ENCODE measurements around the gene HOXA11. TPM values are rescaled to one million over a fixed set of nuclear protein-coding genes. Genes with fewer than 3 reads are reported as not detected.

The HOXA11 gene
- total RNA-seq, 6 donors from 2014 or later = not detected

- Histone ChIP-seq H3K4me1 (peaks cover 9 to 22% (median 15%) of the 10 kb centered on the region in 4 donors), H3K9me3 (no peaks in the 10 kb centered on the region), H3K4me3 (no peak overlapping the region), H3K27ac (no peak overlapping the region), H3K27me3 (peaks cover 4 to 80% (median 43%) of the 10 kb centered on the region in 4 donors), H3K36me3 (no peaks in the 10 kb centered on the region)
- 32 to 44% methylated on average over 7 of the region's 7 CpGs for WGBS, 2 donors
- TF ChIP-seq POLR2AphosphoS5 (IDR thresholded peaks at IDR 0.05) (no peak), POLR2A (IDR thresholded peaks at IDR 0.05) (no peak), EP300 (IDR thresholded peaks at IDR 0.05) (no peak), CTCF (IDR thresholded peaks at IDR 0.05) (no peak)
- no peak for ATAC-seq (ENCODE audit: low FRiP score in 2 of 2)
- no peak for DNase-seq
Observed at GRCh38 chr7:27207348-27207985, 22.4 kb upstream of the HOXA11 start.

- peaks cover 6 to 80% (median 44%) of the 10 kb centered on the region in 4 donors for H3K27me3 ChIP-seq
Observed at GRCh38 chr7:27205325-27206280, 20.6 kb upstream of the HOXA11 start.

GRCh38 chr7:27204851-27205322, 19.9 kb upstream of the HOXA11 start:
- Histone ChIP-seq H3K36me3 (no peaks in the 10 kb centered on the region), H3K27ac (no peak overlapping the region), H3K9me3 (no peaks in the 10 kb centered on the region), H3K4me1 (peaks cover 26 to 38% (median 29%) of the 10 kb centered on the region in 4 donors), H3K27me3 (peaks cover 6 to 82% (median 50%) of the 10 kb centered on the region in 4 donors), H3K4me3 (peak overlapping the region in 1 of 4 donors; percentile 17)
- peak in 1 of 2 donors; percentile 86 for DNase-seq
- no peak for TF ChIP-seq POLR2AphosphoS5 (IDR thresholded peaks at IDR 0.05)
- TF ChIP-seq POLR2A (IDR thresholded peaks at IDR 0.05) = no peak
- TF ChIP-seq EP300 (IDR thresholded peaks at IDR 0.05) = no peak
- TF ChIP-seq CTCF (IDR thresholded peaks at IDR 0.05) = no peak
- ATAC-seq (ENCODE audit: low FRiP score in 2 of 2) = peak in 1 of 2 donors; percentile 4
- WGBS, 2 donors = 2 to 7% methylated on average over 21 to 41 of the region's 41 CpGs

More at GRCh38 chr7:27205325-27206280, 20.6 kb upstream of the HOXA11 start:
- Histone ChIP-seq H3K4me3 (peak overlapping the region in 1 of 4 donors; percentile 17), H3K27ac (no peak overlapping the region), H3K9me3 (no peaks in the 10 kb centered on the region), H3K36me3 (no peaks in the 10 kb centered on the region), H3K4me1 (peaks cover 21 to 35% (median 25%) of the 10 kb centered on the region in 4 donors)
- no peak for TF ChIP-seq EP300 (IDR thresholded peaks at IDR 0.05)
- ATAC-seq (ENCODE audit: low FRiP score in 2 of 2) (no peak), DNase-seq (peak in 1 of 2 donors; percentile 52)
- WGBS, 2 donors = 10 to 11% methylated on average over 40 to 51 of the region's 52 CpGs

- Histone ChIP-seq H3K27ac (no peak overlapping the region), H3K4me3 (no peak overlapping the region), H3K4me1 (peaks cover 31 to 45% (median 32%) of the 10 kb centered on the region in 4 donors), H3K36me3 (no peaks in the 10 kb centered on the region), H3K9me3 (no peaks in the 10 kb centered on the region), H3K27me3 (peaks cover 6 to 84% (median 55%) of the 10 kb centered on the region in 4 donors)
- no peak for DNase-seq
- TF ChIP-seq POLR2A (IDR thresholded peaks at IDR 0.05) (no peak), CTCF (IDR thresholded peaks at IDR 0.05) (no peak), EP300 (IDR thresholded peaks at IDR 0.05) (no peak), POLR2AphosphoS5 (IDR thresholded peaks at IDR 0.05) (no peak)
- ATAC-seq (ENCODE audit: low FRiP score in 2 of 2) = no peak
- WGBS, 2 donors = 14 to 29% methylated on average over 4 of the region's 4 CpGs
Observed at GRCh38 chr7:27203964-27204594, 19.0 kb upstream of the HOXA11 start.
